PC-3 (cell line): ENCODE measurements around the gene ADGRE1. TPM values are rescaled to one million over a fixed set of nuclear protein-coding genes. Genes with fewer than 3 reads are reported as not detected.

Experiments
- ATAC-seq: fragments of 200-7000 bp; cut with Tn5 transposase; 2 replicates; pipeline ENCODE4 v1.9.1; 2020; ENCODE audit warnings: mild to moderate bottlenecking, moderate library complexity
- BruUV-seq: library from RNA; stranded (reverse); fragments of 400-500 nt; replicated peaks from 2 replicates; lab custom pipeline; 2021; lab: Mats Ljungman, UMichigan
- CTCF ChIA-PET: fragments of 300-600 bp; sonication (Branson Sonifier 250); formaldehyde crosslinking; loops from one replicate; lab custom pipeline; 2022; ENCODE audit warnings: antibody characterized with exemption; lab: Charles Lee
- POLR2A ChIA-PET: fragments of 300-600 bp; sonication (Branson Sonifier 250); formaldehyde crosslinking; loops from one replicate; lab custom pipeline; 2022; ENCODE audit warnings: antibody characterized with exemption; ENCODE audit not compliant: unreplicated experiment; lab: Charles Lee
- DNase-seq: peaks from one replicate; pipeline ENCODE4 v3.0.0-alpha.2; 2015
- H2AFZ ChIP-seq: fragments of 300-600 bp; sonication (generic); 2 replicates; pipeline ENCODE4 v1.6.0; 2016; ENCODE audit warnings: antibody characterized with exemption, low read length
- H3F3A ChIP-seq: fragments of 300-600 bp; sonication (generic); one replicate; pipeline ENCODE4 v1.6.0; 2017; ENCODE audit warnings: antibody characterized with exemption, low read length, control low read depth, mild to moderate bottlenecking; ENCODE audit not compliant: unreplicated experiment
- H3K27ac ChIP-seq: fragments of 300-600 bp; sonication (generic); 2 replicates; pipeline ENCODE4 v1.5.1; 2016; ENCODE audit warnings: mild to moderate bottlenecking, low read length
- H3K27me3 ChIP-seq: fragments of 300-600 bp; sonication (generic); 2 replicates; pipeline ENCODE4 v1.6.1; 2016; ENCODE audit warnings: low read length, mixed read lengths
- H3K36me3 ChIP-seq: fragments of 300-600 bp; sonication (generic); 2 replicates; pipeline ENCODE4 v1.6.1; 2016; ENCODE audit warnings: low read depth, mixed run types, low read length, mixed read lengths
- H3K4me1 ChIP-seq: fragments of 300-600 bp; sonication (generic); 2 replicates; pipeline ENCODE4 v1.5.1; 2016; ENCODE audit warnings: low read length; ENCODE audit not compliant: insufficient read depth
- H3K4me2 ChIP-seq: fragments of 300-600 bp; sonication (generic); 2 replicates; pipeline ENCODE4 v1.6.0; 2016; ENCODE audit warnings: low read length
- H3K4me3 ChIP-seq: fragments of 300-600 bp; sonication (generic); 2 replicates; pipeline ENCODE4 v1.5.1; 2016; ENCODE audit warnings: mild to moderate bottlenecking, low read length, mixed read lengths
- H3K79me2 ChIP-seq: fragments of 300-600 bp; sonication (generic); 2 replicates; pipeline ENCODE4 v1.6.1; 2017; ENCODE audit warnings: low read length, mixed read lengths
- H3K9ac ChIP-seq: fragments of 300-600 bp; sonication (generic); 2 replicates; pipeline ENCODE4 v1.6.0; 2016; ENCODE audit warnings: mild to moderate bottlenecking, low read length
- H3K9me2 ChIP-seq: fragments of 300-600 bp; sonication (generic); replicated peaks from 2 replicates; pipeline ENCODE4 v1.6.1; 2016; ENCODE audit warnings: mixed run types, low read length, mixed read lengths
- H3K9me3 ChIP-seq: fragments of 300-600 bp; sonication (generic); 2 replicates; pipeline ENCODE4 v1.6.1; 2016; ENCODE audit warnings: low read length, mixed read lengths
- H4K20me1 ChIP-seq: fragments of 300-600 bp; sonication (generic); 2 replicates; pipeline ENCODE4 v1.6.1; 2016; ENCODE audit warnings: low read length, mixed read lengths
- CTCF ChIP-seq: fragments of 300-600 bp; sonication (generic); conservative IDR thresholded peaks from 2 replicates; pipeline ENCODE4 v1.5.1; 2017; ENCODE audit warnings: antibody characterized with exemption, low read depth, mild to moderate bottlenecking, low read length
- EZH2 ChIP-seq: fragments of 300-600 bp; sonication (generic); IDR thresholded peaks from one replicate; pipeline ENCODE4 v1.6.1; 2017; ENCODE audit warnings: antibody characterized with exemption, mild to moderate bottlenecking, low read length; ENCODE audit not compliant: unreplicated experiment
- EZH2phosphoT487 ChIP-seq: fragments of 300-600 bp; sonication (generic); IDR thresholded peaks from 2 replicates; pipeline ENCODE4 v1.6.1; 2018; ENCODE audit warnings: mild to moderate bottlenecking, antibody characterized with exemption, low read length, borderline replicate concordance
- intact Hi-C: fragments of 100-400 bp; cut with micrococcal nuclease; formaldehyde crosslinking; loops from 2 replicates; pipeline ENCODE4 v1.9.0; 2023
- total RNA-seq: library from RNA; depleted of rRNA; stranded (reverse); fragments of >200 nt; gene quantifications from 2 replicates; pipeline ENCODE4 v1.2.3, GENCODE V29; 2014

The ADGRE1 gene
- total RNA-seq, 1 experiment from 2014 or later: not detected

GRCh38 chr19:6851359-6851758 lies 36.0 kb upstream of the ADGRE1 start:
- H3K27ac ChIP-seq: no peak overlapping the region
- H3F3A ChIP-seq: no peaks in the 10 kb centered on the region
- no peaks in the 10 kb centered on the region for H3K36me3 ChIP-seq
- intact Hi-C loops: no loop called here
- H2AFZ ChIP-seq: no peak overlapping the region
- no peak overlapping the region for H3K4me3 ChIP-seq
- BruUV-seq: no TSS peak
- CTCF ChIA-PET: no interaction called here
- POLR2A ChIA-PET: no interaction called here
- H3K9me2 ChIP-seq: no peaks in the 10 kb centered on the region
- peaks cover 11% of the 10 kb centered on the region for H3K4me1 ChIP-seq
- no peaks in the 10 kb centered on the region for H3K9me3 ChIP-seq
- H3K9ac ChIP-seq: no peak overlapping the region
- no peaks in the 10 kb centered on the region for H3K79me2 ChIP-seq
- DNase-seq (no peak), ATAC-seq (no peak)
- no peak overlapping the region for H3K4me2 ChIP-seq
- no peaks in the 10 kb centered on the region for H3K27me3 ChIP-seq
- H4K20me1 ChIP-seq: no peaks in the 10 kb centered on the region
- TF ChIP-seq EZH2phosphoT487 (no peak), EZH2 (no peak), CTCF (no peak)

GRCh38 chr19:6852001-6852400 lies 35.4 kb upstream of the ADGRE1 start:
- Histone ChIP-seq H3K9ac (no peak overlapping the region), H3K27ac (no peak overlapping the region), H3K9me3 (no peaks in the 10 kb centered on the region), H3K4me3 (no peak overlapping the region), H3K36me3 (no peaks in the 10 kb centered on the region), H3K27me3 (no peaks in the 10 kb centered on the region), H3F3A (no peaks in the 10 kb centered on the region), H3K4me2 (no peak overlapping the region), H4K20me1 (no peaks in the 10 kb centered on the region), H3K79me2 (no peaks in the 10 kb centered on the region), H3K9me2 (no peaks in the 10 kb centered on the region), H2AFZ (no peak overlapping the region), H3K4me1 (peaks cover 11% of the 10 kb centered on the region)
- CTCF ChIA-PET: no interaction called here
- DNase-seq (no peak), ATAC-seq (no peak)
- BruUV-seq: no TSS peak
- POLR2A ChIA-PET: no interaction called here
- intact Hi-C loops: no loop called here
- TF ChIP-seq EZH2phosphoT487 (no peak), EZH2 (no peak), CTCF (no peak)

- no peak for TF ChIP-seq CTCF
- Histone ChIP-seq H3K79me2 (no peaks in the 10 kb centered on the region), H3K4me1 (peaks cover 4% of the 10 kb centered on the region; the same call in 1 of the 2 replicates), H3K27me3 (no peaks in the 10 kb centered on the region), H3K9ac (no peak overlapping the region), H3K36me3 (no peaks in the 10 kb centered on the region), H3K4me2 (no peak overlapping the region), H3K9me3 (no peaks in the 10 kb centered on the region), H3K9me2 (no peaks in the 10 kb centered on the region), H3K4me3 (no peak overlapping the region), H4K20me1 (no peaks in the 10 kb centered on the region), H2AFZ (no peak overlapping the region), H3K27ac (no peak overlapping the region), H3F3A (no peaks in the 10 kb centered on the region)
- intact Hi-C loops: no loop called here
- ATAC-seq: no peak
- ChIA-PET POLR2A (no interaction called here), CTCF (no interaction called here)
- no peak for DNase-seq
- no TSS peak for BruUV-seq
Observed at GRCh38 chr19:6853868-6854267, 33.5 kb upstream of the ADGRE1 start.
